Activated naive CD8-positive, alpha-beta T cell treated with anti-CD3 and anti-CD28 coated beads for 36 hours (primary cell): ENCODE results near the gene EXOC4. TPM values are rescaled to one million over a fixed set of nuclear protein-coding genes. Genes with fewer than 3 reads are reported as not detected.
"Not testable (repeated sequence)": the region's sequence is repeated elsewhere in the genome, so short reads cannot be mapped to it uniquely, and the experiment has no call there.

Experiments
- DNase-seq: peaks from one replicate; pipeline ENCODE4 v3.0.0; 2021
- H3K27ac Mint-ChIP-seq: one replicate; pipeline ENCODE4 v1.8.0; 2022; ENCODE audit warnings: mild to moderate bottlenecking, moderate library complexity, mixed read lengths
- H3K27me3 Mint-ChIP-seq: one replicate; pipeline ENCODE4 v1.8.0; 2022; ENCODE audit warnings: mild to moderate bottlenecking, mixed read lengths
- H3K36me3 Mint-ChIP-seq: one replicate; pipeline ENCODE4 v1.8.0; 2021; ENCODE audit warnings: mild to moderate bottlenecking, mixed read lengths
- H3K4me1 Mint-ChIP-seq: one replicate; pipeline ENCODE4 v1.8.0; 2021; ENCODE audit warnings: mixed read lengths
- H3K4me3 Mint-ChIP-seq: one replicate; pipeline ENCODE4 v1.8.0; 2022; ENCODE audit warnings: mild to moderate bottlenecking, moderate library complexity, mixed read lengths
- H3K9me3 Mint-ChIP-seq: one replicate; pipeline ENCODE4 v1.8.0; 2022; ENCODE audit warnings: mixed read lengths
- total RNA-seq, 2 experiments: library from RNA; stranded (reverse); gene quantifications; one replicate each; pipeline ENCODE4 v1.2.3, GENCODE V29; 2021

Gene EXOC4
- total RNA-seq, 2 experiments from 2014 or later, result 41.7 to 45.7 TPM

DNA sequence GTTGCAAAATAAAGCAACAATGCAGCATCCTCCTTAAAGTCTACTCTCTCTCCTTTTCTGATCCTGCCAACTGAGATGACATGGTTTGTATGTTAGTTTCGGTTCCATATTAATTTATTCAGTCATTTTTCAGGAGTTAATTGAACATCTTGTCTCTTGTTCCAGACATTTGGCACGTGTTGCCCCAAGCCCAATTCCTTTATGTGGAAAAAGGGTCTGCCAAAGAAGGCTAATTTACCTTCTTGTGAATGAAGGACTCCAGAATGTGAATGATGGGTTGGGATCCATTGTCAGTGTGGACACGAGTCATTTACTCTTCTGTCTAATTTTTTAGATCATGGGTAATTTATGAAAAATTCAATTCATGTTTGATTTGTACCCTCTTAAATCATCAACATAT, 523.4 kb downstream of the EXOC4 start:
- no peaks in the 10 kb centered on the region for H3K4me1 Mint-ChIP-seq
- H3K27me3 Mint-ChIP-seq, result no peaks in the 10 kb centered on the region

DNA sequence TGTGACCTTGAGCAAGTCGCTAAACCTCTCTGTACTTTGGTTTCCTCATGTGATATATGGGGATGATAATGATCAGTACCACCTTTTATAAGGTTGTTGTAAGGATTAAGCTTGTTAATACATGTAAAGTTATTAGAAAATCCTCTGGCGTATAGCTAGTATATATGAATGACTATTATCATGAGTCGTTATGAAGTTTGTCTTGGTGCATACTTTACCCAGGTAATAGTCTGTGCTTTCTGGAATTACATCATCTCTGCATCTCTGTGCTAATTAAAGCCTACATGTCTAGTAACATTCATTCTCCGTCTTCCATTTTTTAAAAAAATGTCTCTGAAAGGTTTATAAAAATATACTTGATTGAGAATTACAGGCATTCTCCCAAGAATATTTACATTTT, 524.8 kb downstream of the EXOC4 start:
- no peaks in the 10 kb centered on the region for H3K9me3 Mint-ChIP-seq
- H3K4me1 Mint-ChIP-seq, result no peaks in the 10 kb centered on the region
- DNase-seq, result no peak
- H3K36me3 Mint-ChIP-seq, result peaks cover 27% of the 10 kb centered on the region
- H3K27me3 Mint-ChIP-seq, result no peaks in the 10 kb centered on the region
- H3K27ac Mint-ChIP-seq, result no peak overlapping the region
- no peak overlapping the region for H3K4me3 Mint-ChIP-seq

More for the DNA sequence above, 523.4 kb downstream of the EXOC4 start:
- Mint-ChIP-seq H3K9me3 (no peaks in the 10 kb centered on the region), H3K36me3 (peaks cover 29% of the 10 kb centered on the region), H3K27ac (no peak overlapping the region), H3K4me3 (no peak overlapping the region)
- no peak for DNase-seq

DNA sequence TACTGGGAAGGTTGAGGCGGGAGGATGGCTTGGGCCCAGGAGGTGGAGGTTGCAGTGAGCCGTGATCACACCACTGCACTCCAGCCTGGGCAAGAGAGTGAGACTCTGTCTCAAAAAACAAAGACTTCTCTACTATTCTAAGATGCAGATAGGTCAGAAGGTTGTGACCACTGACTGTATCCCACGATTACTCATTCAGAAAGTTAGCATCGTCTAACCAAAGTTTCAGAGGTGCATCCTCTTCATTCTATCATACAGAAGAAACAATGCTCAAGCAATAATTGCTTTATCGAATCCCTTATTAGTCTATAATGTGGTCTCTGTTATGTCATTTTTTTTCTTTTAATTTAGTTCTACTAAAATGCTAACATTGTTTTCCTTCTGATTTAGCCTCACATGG, 525.6 kb downstream of the EXOC4 start:
- Mint-ChIP-seq H3K4me1 (no peaks in the 10 kb centered on the region), H3K27ac (no peak overlapping the region), H3K36me3 (peaks cover 27% of the 10 kb centered on the region), H3K27me3 (no peaks in the 10 kb centered on the region), H3K9me3 (no peaks in the 10 kb centered on the region), H3K4me3 (no peak overlapping the region)
- no peak for DNase-seq

DNA sequence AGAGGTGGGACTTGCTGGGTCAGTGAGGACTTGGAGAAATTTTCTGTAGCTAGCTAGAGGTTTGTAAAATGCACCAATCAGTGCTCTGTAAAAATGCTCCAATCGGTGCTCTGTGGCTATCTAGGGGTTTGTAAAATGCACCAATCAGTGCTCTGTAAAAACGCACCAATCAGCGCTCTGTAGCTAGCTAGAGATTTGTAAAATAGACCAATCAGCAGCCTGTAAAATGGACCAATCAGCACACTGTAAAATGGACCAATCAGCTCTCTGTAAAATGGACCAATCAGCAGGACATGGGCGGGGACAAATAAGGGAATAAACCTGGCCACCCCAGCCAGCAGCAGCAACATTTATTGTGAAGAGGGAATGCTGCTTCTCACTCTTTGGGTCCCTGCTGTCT, 526.7 kb downstream of the EXOC4 start:
- not testable (repeated sequence) for DNase-seq, H3K27ac Mint-ChIP-seq, H3K4me1 Mint-ChIP-seq, H3K9me3 Mint-ChIP-seq, H3K27me3 Mint-ChIP-seq, H3K4me3 Mint-ChIP-seq
- H3K36me3 Mint-ChIP-seq, result peaks cover 27% of the 10 kb centered on the region

DNA sequence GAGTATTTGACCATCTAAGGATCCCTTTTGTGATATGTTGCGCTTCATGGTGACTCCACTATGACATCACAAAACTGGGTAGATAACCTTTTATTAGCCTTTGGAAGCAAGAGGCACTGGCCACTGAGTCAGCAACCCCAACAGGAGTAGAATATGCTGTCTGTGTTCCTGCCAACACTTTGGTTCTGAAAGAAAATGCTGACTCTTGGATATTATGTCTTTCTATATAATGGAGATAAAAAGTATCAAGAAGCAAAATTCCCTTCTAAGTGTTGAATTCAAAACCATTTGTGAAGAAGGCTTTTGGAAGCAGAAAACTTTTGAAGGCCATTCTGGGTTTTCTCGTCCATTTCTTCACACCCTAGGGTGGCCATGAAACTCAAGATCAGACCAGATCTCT, 528.0 kb downstream of the EXOC4 start:
- H3K36me3 Mint-ChIP-seq, result peaks cover 24% of the 10 kb centered on the region
- H3K27ac Mint-ChIP-seq, result no peak overlapping the region
- H3K4me1 Mint-ChIP-seq, result no peaks in the 10 kb centered on the region
- no peaks in the 10 kb centered on the region for H3K9me3 Mint-ChIP-seq
- no peak for DNase-seq
- H3K4me3 Mint-ChIP-seq, result no peak overlapping the region
- H3K27me3 Mint-ChIP-seq, result no peaks in the 10 kb centered on the region

DNA sequence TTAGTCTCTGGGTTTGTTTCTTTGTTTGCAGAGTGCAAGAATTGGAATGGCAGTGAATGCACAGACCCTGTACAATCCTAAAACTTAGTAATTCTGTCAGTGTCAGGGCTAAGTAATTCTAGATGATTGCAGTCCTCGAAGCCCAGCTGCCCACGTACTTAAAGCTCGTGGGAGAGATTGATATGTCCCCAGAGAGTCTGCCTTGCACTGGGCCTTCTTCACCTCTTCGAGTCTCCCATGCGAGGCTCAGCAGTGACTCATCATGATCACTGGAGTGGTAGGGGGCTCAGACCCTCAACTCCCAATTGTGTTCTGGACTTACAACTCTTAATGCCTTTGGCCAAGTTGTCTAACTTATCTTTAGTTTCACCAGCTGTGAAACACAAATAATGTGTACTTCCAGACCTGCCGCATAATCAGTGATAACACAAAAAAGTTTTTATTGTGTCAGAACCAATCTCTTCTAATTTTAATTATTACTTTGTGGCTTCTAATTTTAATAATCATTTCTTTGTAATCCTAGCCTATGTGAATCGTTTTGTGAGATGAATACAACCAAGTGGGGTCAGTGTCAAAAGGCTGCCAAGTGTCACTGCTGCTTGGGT, 528.7 kb downstream of the EXOC4 start:
- H3K36me3 Mint-ChIP-seq, result peaks cover 19% of the 10 kb centered on the region
- no peaks in the 10 kb centered on the region for H3K4me1 Mint-ChIP-seq
- no peak for DNase-seq
- H3K9me3 Mint-ChIP-seq, result no peaks in the 10 kb centered on the region
- H3K27me3 Mint-ChIP-seq, result no peaks in the 10 kb centered on the region
- no peak overlapping the region for H3K4me3 Mint-ChIP-seq
- H3K27ac Mint-ChIP-seq, result no peak overlapping the region

DNA sequence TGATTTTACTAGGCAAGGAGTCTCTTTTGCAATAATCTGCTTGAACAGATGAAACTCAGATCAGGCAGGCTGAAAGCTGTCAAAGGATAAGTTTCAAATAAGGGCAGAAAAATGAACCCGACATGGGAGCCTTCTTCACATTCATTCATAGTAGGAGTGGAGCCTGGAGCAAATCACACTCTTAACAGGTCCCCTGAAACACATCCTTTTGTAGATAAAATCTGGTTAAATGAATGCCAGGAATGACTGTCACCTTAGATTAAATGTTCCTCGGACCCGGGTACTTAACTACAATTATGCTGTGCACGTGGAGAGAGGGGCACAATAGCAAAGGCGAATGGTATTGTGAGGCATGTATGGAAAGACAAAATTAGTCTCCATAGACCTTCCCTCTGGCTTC, 529.6 kb downstream of the EXOC4 start:
- Mint-ChIP-seq H3K9me3 (no peaks in the 10 kb centered on the region), H3K27me3 (no peaks in the 10 kb centered on the region), H3K4me1 (no peaks in the 10 kb centered on the region), H3K36me3 (peaks cover 15% of the 10 kb centered on the region), H3K4me3 (no peak overlapping the region), H3K27ac (no peak overlapping the region)
- no peak for DNase-seq

DNA sequence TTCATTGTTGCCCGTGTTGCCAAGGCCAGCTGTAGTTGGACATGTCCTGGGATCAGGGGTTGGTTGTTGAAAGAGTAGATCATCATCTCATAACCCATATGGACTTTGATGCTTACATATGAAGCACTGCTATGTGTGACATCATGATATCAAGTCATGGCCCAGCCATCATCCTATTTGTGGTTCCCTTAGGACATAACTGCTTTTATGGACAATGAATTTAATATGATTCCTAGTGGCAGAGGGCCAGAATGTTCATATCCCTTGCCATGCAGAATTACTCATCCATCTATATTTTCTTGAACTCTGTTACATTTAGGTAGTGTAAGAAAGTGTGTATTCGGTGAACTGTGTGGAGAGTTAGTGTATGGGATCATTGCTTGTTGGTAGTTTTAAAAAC, 530.4 kb downstream of the EXOC4 start:
- H3K4me1 Mint-ChIP-seq, result no peaks in the 10 kb centered on the region
- no peaks in the 10 kb centered on the region for H3K9me3 Mint-ChIP-seq
- peaks cover 13% of the 10 kb centered on the region for H3K36me3 Mint-ChIP-seq
- no peak overlapping the region for H3K27ac Mint-ChIP-seq
- H3K4me3 Mint-ChIP-seq, result no peak overlapping the region
- no peak for DNase-seq
- no peaks in the 10 kb centered on the region for H3K27me3 Mint-ChIP-seq

DNA sequence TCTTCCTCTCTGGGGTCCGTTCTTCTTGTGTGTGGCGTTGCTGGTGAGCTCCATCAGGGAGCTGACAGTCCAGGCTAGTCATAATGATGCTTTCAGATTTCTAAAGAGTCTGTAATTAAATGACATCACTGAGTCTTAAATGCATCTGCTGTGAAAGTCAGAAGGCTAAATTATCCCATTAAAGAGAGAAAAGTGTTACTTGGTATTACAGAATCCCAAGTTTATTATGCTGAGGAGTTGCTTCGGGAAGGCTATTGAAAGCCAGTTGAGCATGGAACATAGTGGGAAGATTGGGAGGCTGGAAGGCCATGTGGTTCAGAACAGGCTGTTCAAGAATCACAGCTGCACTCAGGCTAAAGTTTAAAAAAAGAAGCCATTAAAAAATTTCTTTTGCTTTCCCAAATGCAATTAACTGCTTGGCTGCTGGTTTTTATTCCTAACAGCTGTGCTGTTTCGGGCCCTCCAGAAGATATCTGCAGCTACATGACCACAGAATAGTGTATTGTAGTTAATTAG, 531.7 kb downstream of the EXOC4 start:
- Mint-ChIP-seq H3K27me3 (no peaks in the 10 kb centered on the region), H3K4me1 (no peaks in the 10 kb centered on the region), H3K36me3 (peaks cover 11% of the 10 kb centered on the region), H3K4me3 (no peak overlapping the region), H3K9me3 (no peaks in the 10 kb centered on the region), H3K27ac (no peak overlapping the region)
- no peak for DNase-seq

DNA sequence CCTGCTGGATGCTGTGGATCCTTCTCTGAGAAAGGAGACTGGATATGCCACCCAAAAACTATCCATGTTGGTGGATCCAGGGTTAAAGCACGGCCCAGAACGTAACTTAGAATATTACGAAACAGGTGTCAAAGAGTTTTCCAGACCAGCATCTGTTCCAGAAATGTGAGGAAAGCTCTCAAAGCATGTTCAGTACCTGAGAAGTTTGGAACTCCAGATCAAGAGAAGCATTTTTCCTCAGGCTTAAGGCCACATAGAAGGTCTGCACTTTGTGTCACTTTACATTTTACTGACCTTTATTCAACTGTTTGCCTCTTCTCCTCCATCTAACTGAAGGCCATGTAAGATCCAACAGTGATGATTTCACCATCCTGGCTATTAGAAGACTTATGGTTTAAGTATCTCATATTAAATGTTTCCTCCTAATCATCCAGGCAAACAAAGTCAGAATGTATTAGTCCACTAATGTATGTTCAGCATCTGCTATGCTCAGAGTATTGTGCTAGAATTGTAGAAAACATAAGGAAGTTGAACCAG, 533.6 kb downstream of the EXOC4 start:
- H3K27ac Mint-ChIP-seq, result no peak overlapping the region
- H3K4me3 Mint-ChIP-seq, result no peak overlapping the region
- H3K4me1 Mint-ChIP-seq, result no peaks in the 10 kb centered on the region
- DNase-seq, result no peak
- H3K9me3 Mint-ChIP-seq, result no peaks in the 10 kb centered on the region
- H3K36me3 Mint-ChIP-seq, result peaks cover 8% of the 10 kb centered on the region
- no peaks in the 10 kb centered on the region for H3K27me3 Mint-ChIP-seq

DNA sequence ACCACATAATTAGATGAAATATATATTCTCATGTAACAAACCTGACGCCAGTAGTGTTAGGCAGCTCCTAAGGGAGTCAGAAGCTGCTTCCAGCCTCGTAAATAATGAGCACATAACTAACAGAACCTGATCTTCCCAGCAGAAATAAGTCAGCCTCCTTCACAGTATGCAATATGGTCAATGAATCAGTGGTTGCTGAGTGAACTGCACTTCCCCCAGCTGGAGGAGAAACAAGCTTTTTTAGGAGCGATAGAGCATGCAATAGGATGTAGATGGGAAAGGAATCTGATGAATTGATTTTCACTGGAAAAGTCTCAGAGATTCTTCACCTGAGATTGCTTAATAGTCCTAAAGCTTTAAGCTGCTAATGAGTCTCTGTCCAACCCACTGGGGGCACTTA, 537.1 kb downstream of the EXOC4 start:
- Mint-ChIP-seq H3K36me3 (peaks cover 15% of the 10 kb centered on the region), H3K27ac (no peak overlapping the region), H3K27me3 (no peaks in the 10 kb centered on the region), H3K4me1 (no peaks in the 10 kb centered on the region), H3K9me3 (no peaks in the 10 kb centered on the region), H3K4me3 (no peak overlapping the region)
- no peak for DNase-seq

DNA sequence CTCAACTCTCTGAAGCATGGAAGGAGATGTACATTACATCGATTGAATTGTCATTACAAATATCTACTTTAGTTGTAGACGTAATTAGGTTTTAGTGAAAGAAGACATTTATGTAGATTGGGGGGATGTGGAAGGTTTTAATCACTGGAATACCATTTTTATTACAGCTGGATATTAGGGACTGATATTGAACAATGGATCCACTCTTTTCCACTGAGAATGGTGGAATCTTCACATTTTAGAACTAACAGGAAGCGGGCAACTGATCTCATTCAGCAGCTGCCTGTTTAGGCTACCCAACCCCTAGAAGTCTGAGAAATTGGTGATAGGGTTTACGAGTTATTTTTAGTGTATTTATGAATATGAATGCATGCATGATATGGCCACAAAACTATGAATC, 538.0 kb downstream of the EXOC4 start:
- Mint-ChIP-seq H3K27ac (no peak overlapping the region), H3K27me3 (no peaks in the 10 kb centered on the region), H3K36me3 (peaks cover 15% of the 10 kb centered on the region), H3K9me3 (no peaks in the 10 kb centered on the region), H3K4me3 (no peak overlapping the region), H3K4me1 (no peaks in the 10 kb centered on the region)
- no peak for DNase-seq

DNA sequence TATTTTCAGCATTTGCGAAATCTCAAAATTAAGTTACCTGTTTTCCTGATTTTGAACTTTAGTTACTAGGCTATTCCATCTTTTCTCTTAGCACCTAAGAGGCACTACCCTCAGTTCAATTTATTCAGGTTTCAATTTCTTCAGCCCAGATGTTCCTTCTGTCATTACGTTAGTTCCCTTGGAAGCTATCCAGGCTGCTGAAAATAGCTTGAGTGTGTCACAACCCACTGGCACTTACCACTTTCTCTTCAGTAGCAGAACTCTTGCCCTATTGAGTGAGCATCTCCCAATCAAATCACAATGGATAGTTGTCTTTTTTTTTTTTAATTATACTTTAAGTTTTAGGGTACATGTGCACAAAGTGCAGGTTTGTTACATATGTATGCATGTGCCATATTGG, 541.6 kb downstream of the EXOC4 start:
- H3K36me3 Mint-ChIP-seq, result peaks cover 8% of the 10 kb centered on the region
- no peaks in the 10 kb centered on the region for H3K27me3 Mint-ChIP-seq
- no peaks in the 10 kb centered on the region for H3K9me3 Mint-ChIP-seq
- no peak overlapping the region for H3K27ac Mint-ChIP-seq
- no peak overlapping the region for H3K4me3 Mint-ChIP-seq
- no peak for DNase-seq
- H3K4me1 Mint-ChIP-seq, result no peaks in the 10 kb centered on the region

DNA sequence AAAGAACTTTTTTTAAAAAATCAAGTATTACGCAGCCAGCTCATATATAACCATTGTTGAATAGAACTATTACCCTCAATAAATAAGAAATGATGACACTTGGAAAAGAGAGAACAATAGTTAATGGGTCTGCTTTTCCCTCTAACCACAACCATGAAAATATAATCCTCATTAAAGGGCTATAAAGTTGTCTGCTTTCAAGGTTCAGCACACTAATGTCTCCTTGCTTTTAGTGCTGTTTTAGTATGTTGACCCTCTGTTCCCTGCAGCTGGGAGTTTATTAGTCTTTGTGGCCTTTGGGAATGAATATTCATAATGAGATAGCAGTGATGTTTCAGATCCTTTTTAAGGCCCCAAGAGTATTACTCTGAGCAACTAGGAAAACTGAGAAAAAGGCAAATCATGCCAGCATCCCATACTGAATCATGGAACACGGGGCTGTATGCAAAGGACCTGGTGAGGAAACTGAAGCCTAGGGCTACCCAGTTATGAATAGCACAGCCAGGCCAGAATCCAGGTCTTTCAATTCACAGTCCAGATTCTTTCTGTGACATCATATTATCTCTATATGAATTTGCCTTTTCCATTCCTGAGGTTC, 542.3 kb downstream of the EXOC4 start:
- H3K27ac Mint-ChIP-seq, result no peak overlapping the region
- no peaks in the 10 kb centered on the region for H3K27me3 Mint-ChIP-seq
- no peak overlapping the region for H3K4me3 Mint-ChIP-seq
- no peaks in the 10 kb centered on the region for H3K9me3 Mint-ChIP-seq
- H3K36me3 Mint-ChIP-seq, result peaks cover 7% of the 10 kb centered on the region
- H3K4me1 Mint-ChIP-seq, result no peaks in the 10 kb centered on the region
- DNase-seq, result no peak

DNA sequence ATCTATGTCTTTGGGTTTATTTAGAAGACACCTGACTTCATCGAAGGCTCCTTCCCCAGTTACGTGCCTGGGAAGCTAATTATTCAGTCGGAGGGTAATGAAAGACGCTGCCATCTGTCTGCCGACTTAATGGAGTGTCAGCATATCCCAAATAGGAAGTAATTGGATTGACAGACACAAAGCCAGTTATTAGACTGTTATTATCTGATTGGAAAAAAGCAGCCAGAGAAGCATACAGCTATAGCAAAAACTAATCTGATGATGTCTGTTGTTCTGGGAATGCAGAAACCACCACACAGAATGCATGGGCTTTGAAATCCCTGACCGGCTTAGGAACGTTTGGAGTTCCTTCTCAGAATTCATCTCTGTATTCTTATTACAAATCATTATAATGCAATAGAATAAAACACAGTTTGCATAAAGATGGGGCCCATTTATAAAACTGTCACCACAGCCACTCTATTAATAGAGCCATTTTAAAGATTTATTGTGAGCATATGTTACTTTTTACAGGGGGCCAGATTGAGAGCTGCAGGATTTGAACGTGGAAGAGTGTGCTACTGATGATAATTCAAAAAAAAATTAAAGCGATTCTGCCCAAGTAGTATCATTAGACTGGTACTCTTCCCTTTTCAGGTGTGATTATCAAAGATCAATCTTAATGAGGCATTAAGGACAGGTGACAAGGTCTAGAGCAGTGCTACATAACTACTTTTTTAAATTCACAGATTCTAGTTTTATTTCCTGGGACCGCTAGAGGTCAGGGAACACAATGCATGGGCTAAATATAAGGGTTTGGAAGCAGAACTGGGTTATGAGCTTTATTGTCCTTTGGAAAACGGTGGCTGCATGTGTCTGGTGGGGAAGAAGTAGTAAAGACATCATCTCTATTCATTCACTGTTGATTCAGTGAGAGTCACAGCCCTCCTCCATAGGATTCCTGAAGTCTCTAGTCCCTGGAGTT, 544.2 kb downstream of the EXOC4 start:
- no peak overlapping the region for H3K4me3 Mint-ChIP-seq
- no peaks in the 10 kb centered on the region for H3K4me1 Mint-ChIP-seq
- no peak overlapping the region for H3K27ac Mint-ChIP-seq
- DNase-seq, result no peak
- peaks cover 7% of the 10 kb centered on the region for H3K36me3 Mint-ChIP-seq
- no peaks in the 10 kb centered on the region for H3K27me3 Mint-ChIP-seq
- no peaks in the 10 kb centered on the region for H3K9me3 Mint-ChIP-seq
